CMK (cell line): Measurements from ENCODE around the gene NT5DC3.

ENCODE experiments used
- DNase-seq: peaks from one replicate; pipeline ENCODE4 v3.0.0-alpha.2; 2010; ENCODE audit warnings: low read depth

The NT5DC3 gene

GRCh38 chr12:103783744-103784664 is 57.0 kb downstream of the NT5DC3 start:
- no peak for DNase-seq

GRCh38 chr12:103782399-103782798 is 58.6 kb downstream of the NT5DC3 start:
- DNase-seq = no peak

GRCh38 chr12:103780992-103781391 is 60.0 kb downstream of the NT5DC3 start:
- DNase-seq = no peak

- DNase-seq = no peak
Observed at GRCh38 chr12:103780093-103780440, 61.0 kb downstream of the NT5DC3 start.

- DNase-seq = no peak
Observed at GRCh38 chr12:103779410-103780092, 61.5 kb downstream of the NT5DC3 start.

GRCh38 chr12:103778781-103779180 is 62.3 kb downstream of the NT5DC3 start:
- no peak for DNase-seq

GRCh38 chr12:103774977-103775560 is 66.0 kb downstream of the NT5DC3 start:
- no peak for DNase-seq

- DNase-seq = no peak
Observed at GRCh38 chr12:103773109-103773910, 67.7 kb downstream of the NT5DC3 start.

GRCh38 chr12:103772367-103773108 is 68.5 kb downstream of the NT5DC3 start:
- no peak for DNase-seq

- no peak for DNase-seq
Observed at GRCh38 chr12:103771466-103771865, 69.6 kb downstream of the NT5DC3 start.

- DNase-seq = no peak
Observed at GRCh38 chr12:103769240-103769945, 71.6 kb downstream of the NT5DC3 start.

- no peak for DNase-seq
Observed at GRCh38 chr12:103768467-103769123, 72.4 kb downstream of the NT5DC3 start.

- DNase-seq = no peak
Observed at GRCh38 chr12:103766028-103766427, 75.0 kb downstream of the NT5DC3 start.

GRCh38 chr12:103765322-103765721 is 75.7 kb downstream of the NT5DC3 start:
- no peak for DNase-seq

GRCh38 chr12:103762473-103762872 is 78.6 kb downstream of the NT5DC3 start:
- no peak for DNase-seq

GRCh38 chr12:103758310-103759089 is 82.5 kb downstream of the NT5DC3 start:
- no peak for DNase-seq

- no peak for DNase-seq
Observed at GRCh38 chr12:103757248-103757647, 83.8 kb downstream of the NT5DC3 start.

- no peak for DNase-seq
Observed at GRCh38 chr12:103756443-103756842, 84.6 kb downstream of the NT5DC3 start.

GRCh38 chr12:103755425-103755824 is 85.6 kb downstream of the NT5DC3 start:
- DNase-seq = no peak
